ENCODE data around the gene PLAAT4.

DNA sequence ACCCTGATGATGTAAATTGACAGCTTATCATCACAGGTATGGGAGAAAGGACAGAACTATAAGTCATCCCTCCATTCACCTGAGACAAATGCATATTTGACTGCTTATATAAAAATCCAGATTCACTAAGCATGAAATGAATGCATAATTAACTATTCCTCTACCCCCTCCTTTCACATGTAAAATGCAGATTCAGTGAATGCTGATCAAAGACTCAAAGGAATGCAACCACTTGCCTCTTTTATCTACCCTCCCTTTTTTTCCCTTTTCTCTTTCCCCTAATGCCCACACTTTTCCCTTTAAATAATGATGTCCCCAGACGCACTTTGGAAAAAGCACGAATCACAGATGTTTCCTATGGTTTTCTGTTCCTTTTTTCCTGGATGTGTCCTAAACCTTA, 4.5 kb upstream of the PLAAT4 start:
- TF ChIP-seq ZNF24 (IDR thresholded peaks at IDR 0.05) (no peak), NR2C1 (IDR thresholded peaks at IDR 0.05) (no peak), STAT1 (conservative IDR thresholded peaks at IDR 0.05) (no peak), YY1 (IDR thresholded peaks at IDR 0.05; ENCODE audit: low read depth, low read length) (no peak), JUND (IDR thresholded peaks at IDR 0.05; ENCODE audit: low read depth, low read length) (no peak), POLR2AphosphoS5 (IDR thresholded peaks at IDR 0.05; ENCODE audit: low read length) (no peak), POLR2A (IDR thresholded peaks at IDR 0.05; ENCODE audit: low read depth, low read length) (no peak)
- TF ChIP-seq, protein P1, sequence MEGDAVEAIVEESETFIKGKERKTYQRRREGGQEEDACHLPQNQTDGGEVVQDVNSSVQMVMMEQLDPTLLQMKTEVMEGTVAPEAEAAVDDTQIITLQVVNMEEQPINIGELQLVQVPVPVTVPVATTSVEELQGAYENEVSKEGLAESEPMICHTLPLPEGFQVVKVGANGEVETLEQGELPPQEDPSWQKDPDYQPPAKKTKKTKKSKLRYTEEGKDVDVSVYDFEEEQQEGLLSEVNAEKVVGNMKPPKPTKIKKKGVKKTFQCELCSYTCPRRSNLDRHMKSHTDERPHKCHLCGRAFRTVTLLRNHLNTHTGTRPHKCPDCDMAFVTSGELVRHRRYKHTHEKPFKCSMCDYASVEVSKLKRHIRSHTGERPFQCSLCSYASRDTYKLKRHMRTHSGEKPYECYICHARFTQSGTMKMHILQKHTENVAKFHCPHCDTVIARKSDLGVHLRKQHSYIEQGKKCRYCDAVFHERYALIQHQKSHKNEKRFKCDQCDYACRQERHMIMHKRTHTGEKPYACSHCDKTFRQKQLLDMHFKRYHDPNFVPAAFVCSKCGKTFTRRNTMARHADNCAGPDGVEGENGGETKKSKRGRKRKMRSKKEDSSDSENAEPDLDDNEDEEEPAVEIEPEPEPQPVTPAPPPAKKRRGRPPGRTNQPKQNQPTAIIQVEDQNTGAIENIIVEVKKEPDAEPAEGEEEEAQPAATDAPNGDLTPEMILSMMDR (IDR thresholded peaks at IDR 0.05 in 2 of 3, conservative IDR thresholded peaks at IDR 0.05 in 1 of 3; ENCODE audit: control insufficient read depth in 2 of 3, extremely low read depth in 1 of 3, insufficient read depth in 1 of 3, low read depth in 3 of 3, low read length in 3 of 3), result no peak
- TF ChIP-seq, protein P2, sequence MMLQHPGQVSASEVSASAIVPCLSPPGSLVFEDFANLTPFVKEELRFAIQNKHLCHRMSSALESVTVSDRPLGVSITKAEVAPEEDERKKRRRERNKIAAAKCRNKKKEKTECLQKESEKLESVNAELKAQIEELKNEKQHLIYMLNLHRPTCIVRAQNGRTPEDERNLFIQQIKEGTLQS (IDR thresholded peaks at IDR 0.05; ENCODE audit: borderline replicate concordance, extremely low read depth, low read depth, low read length), result no peak
- TF ChIP-seq, protein P3, sequence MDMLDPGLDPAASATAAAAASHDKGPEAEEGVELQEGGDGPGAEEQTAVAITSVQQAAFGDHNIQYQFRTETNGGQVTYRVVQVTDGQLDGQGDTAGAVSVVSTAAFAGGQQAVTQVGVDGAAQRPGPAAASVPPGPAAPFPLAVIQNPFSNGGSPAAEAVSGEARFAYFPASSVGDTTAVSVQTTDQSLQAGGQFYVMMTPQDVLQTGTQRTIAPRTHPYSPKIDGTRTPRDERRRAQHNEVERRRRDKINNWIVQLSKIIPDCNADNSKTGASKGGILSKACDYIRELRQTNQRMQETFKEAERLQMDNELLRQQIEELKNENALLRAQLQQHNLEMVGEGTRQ (IDR thresholded peaks at IDR 0.05; ENCODE audit: borderline replicate concordance, low read depth, low read length), result no peak
- TF ChIP-seq, protein P4, sequence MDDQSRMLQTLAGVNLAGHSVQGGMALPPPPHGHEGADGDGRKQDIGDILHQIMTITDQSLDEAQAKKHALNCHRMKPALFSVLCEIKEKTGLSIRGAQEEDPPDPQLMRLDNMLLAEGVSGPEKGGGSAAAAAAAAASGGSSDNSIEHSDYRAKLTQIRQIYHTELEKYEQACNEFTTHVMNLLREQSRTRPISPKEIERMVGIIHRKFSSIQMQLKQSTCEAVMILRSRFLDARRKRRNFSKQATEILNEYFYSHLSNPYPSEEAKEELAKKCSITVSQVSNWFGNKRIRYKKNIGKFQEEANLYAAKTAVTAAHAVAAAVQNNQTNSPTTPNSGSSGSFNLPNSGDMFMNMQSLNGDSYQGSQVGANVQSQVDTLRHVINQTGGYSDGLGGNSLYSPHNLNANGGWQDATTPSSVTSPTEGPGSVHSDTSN (IDR thresholded peaks at IDR 0.05; ENCODE audit: insufficient replicate concordance, low read depth, low read length), result no peak
